ENCODE results near the gene RBL2. TPM values are rescaled to one million over a fixed set of nuclear protein-coding genes. Genes with fewer than 3 reads are reported as not detected.

RBL2 gene

Small RNA genes lying within 50 kb of the gene (small RNA-seq; reads per million reads assigned to genes)
- not detected for gene RNU6-1153P
